Peyer's patch (tissue), 4 donors: ENCODE data around the gene AGER. TPM values are rescaled to one million over a fixed set of nuclear protein-coding genes. Genes with fewer than 3 reads are reported as not detected.
A peak's percentile ranks its signal among the peaks of the same experiment; 100 is the strongest.
"Not testable (repeated sequence)": the region's sequence is repeated elsewhere in the genome, so short reads cannot be mapped to it uniquely, and the experiment has no call there.

Experiments
- DNase-seq, 3 donors: peaks; one replicate each; pipeline ENCODE4 v3.0.0-alpha.2; 2017 to 2019
- H3K27ac ChIP-seq, 4 donors: fragments of 200-600 bp; sonication (generic); one replicate each; pipeline ENCODE4 v1.5.1; 2016 to 2019
- H3K27me3 ChIP-seq, 2 donors: fragments of 200-600 bp; sonication (generic); one replicate each; pipeline ENCODE4 v1.5.1; 2019
- H3K36me3 ChIP-seq, 3 donors: fragments of 200-600 bp; sonication (generic); one replicate each; pipeline ENCODE4 v1.5.1; 2016 to 2019
- H3K4me1 ChIP-seq, 4 donors: fragments of 200-600 bp; sonication (generic); one replicate each; pipeline ENCODE4 v1.5.1; 2016 to 2019
- H3K4me3 ChIP-seq, 4 donors: fragments of 200-600 bp; sonication (generic); 1 replicate in 3 of 4; 2 replicates in 1 of 4; pipeline ENCODE4 v1.5.1; 2016 to 2019; ENCODE audit warnings: mild to moderate bottlenecking in 1 of 4
- H3K9me3 ChIP-seq, 4 donors: fragments of 200-600 bp; sonication (generic); one replicate each; pipeline ENCODE4 v1.5.1; 2016 to 2019; ENCODE audit warnings: mild to moderate bottlenecking in 1 of 4
- CTCF ChIP-seq, 6 experiments: fragments of 450-650 bp in 4 of 6; fragments of 200-600 bp in 2 of 6; sonication (generic) in 1 of 6; IDR thresholded peaks; one replicate each; pipeline ENCODE4 v1.5.1; 2017 to 2019; ENCODE audit warnings: antibody characterized with exemption in 6 of 6, mild to moderate bottlenecking in 3 of 6, moderate library complexity in 1 of 6
- POLR2A ChIP-seq, 2 donors: fragments of 450-650 bp; IDR thresholded peaks; one replicate each; pipeline ENCODE4 v1.5.1; 2017; ENCODE audit warnings: antibody characterized with exemption in 2 of 2, mild to moderate bottlenecking in 2 of 2, moderate library complexity in 2 of 2
- total RNA-seq, 4 donors: library from RNA; depleted of rRNA; stranded (reverse); fragments of >200 nt; gene quantifications; one replicate each; pipeline ENCODE4 v1.1.0, GENCODE V29; 2016

AGER gene
- total RNA-seq, 4 donors from 2014 or later: 2.8 to 31.4 (median 9.2) TPM

- peaks cover 0 to 55% (median 12%) of the 10 kb centered on the region in 4 donors for H3K4me1 ChIP-seq
- peak overlapping the region; percentile 90 to 98 (median 94) for H3K27ac ChIP-seq
- TF ChIP-seq POLR2A (IDR thresholded peaks at IDR 0.05) (no peak), CTCF (IDR thresholded peaks at IDR 0.05) (no peak)
- H3K27me3 ChIP-seq: no peaks in the 10 kb centered on the region
- peaks cover 0 to 23% (median 0%) of the 10 kb centered on the region in 3 donors for H3K36me3 ChIP-seq
- DNase-seq: no peak
- no peaks in the 10 kb centered on the region for H3K9me3 ChIP-seq
- H3K4me3 ChIP-seq: peak overlapping the region; percentile 59 to 92 (median 76)
These were observed 5.2 kb upstream of the AGER start for GRCh38 chr6:32189069-32189741.

GRCh38 chr6:32188381-32189068 is 4.5 kb upstream of the AGER start:
- peaks cover 0 to 55% (median 12%) of the 10 kb centered on the region in 4 donors for H3K4me1 ChIP-seq
- no peaks in the 10 kb centered on the region for H3K27me3 ChIP-seq
- H3K9me3 ChIP-seq: no peaks in the 10 kb centered on the region
- peaks cover 0 to 26% (median 0%) of the 10 kb centered on the region in 3 donors for H3K36me3 ChIP-seq
- no peak for DNase-seq
- peak overlapping the region; percentile 90 to 98 (median 94) for H3K27ac ChIP-seq
- H3K4me3 ChIP-seq: peak overlapping the region; percentile 59 to 92 (median 76)
- no peak for TF ChIP-seq CTCF (IDR thresholded peaks at IDR 0.05)

- Histone ChIP-seq H3K36me3 (peaks cover 0 to 33% (median 0%) of the 10 kb centered on the region in 3 donors), H3K27ac (peak overlapping the region in 3 of 4 donors; percentile 92 to 98 (median 97)), H3K4me1 (peaks cover 0 to 55% (median 6%) of the 10 kb centered on the region in 4 donors), H3K4me3 (peak overlapping the region in 2 of 4 donors; percentile 59 to 92)
- peak in 1 of 3 donors; percentile 37 for DNase-seq
- not testable (repeated sequence) for H3K27me3 ChIP-seq, H3K9me3 ChIP-seq
These were observed 3.8 kb upstream of the AGER start for GRCh38 chr6:32187725-32188380.

DNA sequence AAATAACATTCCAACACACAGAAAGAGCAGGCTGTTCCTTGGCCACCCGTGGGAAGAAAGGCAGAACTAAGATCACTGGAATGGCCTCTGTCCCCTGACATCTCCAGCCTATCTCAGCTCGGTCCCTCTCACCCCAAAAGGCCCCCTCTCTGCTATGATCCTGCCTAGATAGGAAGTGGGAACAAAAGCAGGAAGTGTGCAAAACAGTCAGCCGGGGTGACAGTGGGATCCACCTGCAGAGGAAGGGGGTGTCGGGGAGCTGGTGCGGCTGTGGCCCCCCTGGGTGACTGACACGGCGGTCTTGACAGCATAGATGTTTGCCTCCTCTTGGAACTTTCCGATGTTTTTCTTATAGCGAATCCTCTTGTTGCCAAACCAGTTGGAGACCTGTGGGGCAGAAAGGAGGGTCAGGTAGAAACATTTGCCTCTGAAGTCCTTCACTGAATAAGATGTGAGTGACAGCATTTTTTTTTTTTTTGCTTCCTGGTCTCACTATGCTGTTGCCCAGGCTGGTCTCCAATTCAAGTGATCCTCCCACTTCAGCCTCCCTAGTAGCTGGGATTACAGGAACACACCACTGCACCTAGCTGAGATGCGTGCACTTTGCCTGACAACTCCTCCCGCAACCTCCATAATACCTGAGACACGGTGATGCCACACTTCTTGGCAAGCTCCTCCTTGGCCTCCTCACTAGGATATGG is 3.1 kb upstream of the AGER start:
- peak overlapping the region; percentile 55 to 98 (median 86) for H3K27ac ChIP-seq

GRCh38 chr6:32186151-32186840 is 2.2 kb upstream of the AGER start:
- H3K4me3 ChIP-seq, H3K9me3 ChIP-seq, H3K27me3 ChIP-seq: not testable (repeated sequence)
- H3K36me3 ChIP-seq: peaks cover 0 to 49% (median 0%) of the 10 kb centered on the region in 3 donors
- peaks cover 0 to 47% (median 5%) of the 10 kb centered on the region in 4 donors for H3K4me1 ChIP-seq
- peak in 1 of 3 donors; percentile 20 for DNase-seq
- peak overlapping the region; percentile 55 to 98 (median 66) for H3K27ac ChIP-seq

More for the DNA sequence above, 3.1 kb upstream of the AGER start:
- peaks cover 0 to 50% (median 6%) of the 10 kb centered on the region in 4 donors for H3K4me1 ChIP-seq
- H3K4me3 ChIP-seq: no peak overlapping the region
- H3K9me3 ChIP-seq: no peaks in the 10 kb centered on the region
- peak in 1 of 3 donors; percentile 25 for DNase-seq
- H3K36me3 ChIP-seq: peaks cover 0 to 40% (median 0%) of the 10 kb centered on the region in 3 donors
- no peaks in the 10 kb centered on the region for H3K27me3 ChIP-seq
- TF ChIP-seq POLR2A (IDR thresholded peaks at IDR 0.05): no peak
- no peak for TF ChIP-seq CTCF (IDR thresholded peaks at IDR 0.05)

DNA sequence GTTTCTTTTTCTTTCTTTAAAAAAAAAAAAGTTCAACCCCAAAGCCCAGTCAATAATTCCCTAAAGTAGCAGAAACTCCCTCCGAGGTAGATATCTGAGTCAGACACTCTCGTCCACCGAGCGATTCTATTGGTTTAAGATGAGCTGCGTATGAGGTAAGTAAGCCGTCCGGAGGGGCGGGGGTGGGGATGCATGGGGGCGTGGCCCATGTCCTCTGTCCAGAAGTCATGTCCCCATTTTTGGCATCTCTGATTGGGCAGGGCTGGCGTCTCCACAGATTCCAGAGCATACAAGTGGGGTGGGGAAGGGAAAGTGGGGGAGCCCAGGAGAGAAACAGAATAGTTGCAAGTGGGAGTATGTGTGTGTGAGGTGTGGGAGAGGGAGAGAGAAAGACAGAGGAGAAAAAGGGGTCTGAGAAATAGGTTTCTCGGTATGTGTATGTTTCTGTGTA is 1.7 kb upstream of the AGER start:
- Histone ChIP-seq H3K27ac (peak overlapping the region; percentile 55 to 98 (median 66)), H3K4me1 (peaks cover 0 to 46% (median 4%) of the 10 kb centered on the region in 4 donors), H3K36me3 (peaks cover 0 to 54% (median 0%) of the 10 kb centered on the region in 3 donors)
- H3K27me3 ChIP-seq, H3K4me3 ChIP-seq, H3K9me3 ChIP-seq: not testable (repeated sequence)
- DNase-seq: peak; percentile 70 to 88 (median 75)
